ENCODE results near the gene ZNF626. TPM values are rescaled to one million over a fixed set of nuclear protein-coding genes. Genes with fewer than 3 reads are reported as not detected.
"Not testable (repeated sequence)": the region's sequence is repeated elsewhere in the genome, so short reads cannot be mapped to it uniquely, and the experiment has no call there.

Gene ZNF626
- total RNA-seq, result 10 to 100 TPM in 1 of 2 experiments, 1 to 10 TPM in 1; 8.7 to 12.5 TPM

DNA sequence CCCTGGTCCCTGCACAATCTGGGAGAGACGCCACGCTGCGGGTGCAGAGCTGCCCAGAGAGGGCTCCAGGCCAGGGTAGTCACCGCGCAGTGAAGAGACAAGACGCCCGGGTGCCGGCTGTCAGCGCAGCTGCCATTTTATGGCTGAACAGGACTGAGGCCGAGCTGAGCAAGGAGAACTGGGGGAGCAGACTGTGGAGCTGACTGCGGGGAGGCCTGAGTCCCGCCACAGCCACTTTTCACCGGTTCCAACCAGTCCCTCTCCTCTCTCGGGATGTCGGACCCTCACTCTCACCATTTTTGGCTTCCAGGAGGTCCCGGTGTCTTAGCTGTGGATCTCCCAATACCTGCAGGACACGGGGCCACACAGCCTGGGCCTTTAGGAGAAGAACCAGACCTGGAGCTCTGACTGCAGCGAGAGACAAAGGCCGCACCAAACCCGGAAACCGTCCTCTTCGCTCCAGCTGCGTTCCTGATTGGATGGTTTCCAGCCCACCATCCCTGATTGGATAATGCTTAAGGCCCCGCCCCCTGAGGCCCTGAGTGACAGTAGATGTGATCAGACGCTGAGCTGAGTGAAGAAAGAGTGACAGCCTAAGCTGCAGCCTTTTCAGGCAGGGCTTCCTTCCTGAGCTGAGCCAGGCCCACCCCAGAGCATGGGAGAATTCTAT lies at the start of gene ZNF626:
Gene ZNF626, minus strand, starts transcription at position 422 of the 670 bp plus-strand sequence. Its CDS starts 125 bp downstream, at position 297.
- Mint-ChIP-seq H3K27ac (peak within 1 kb of the TSS; percentile 90), H3K4me1 (ENCODE audit: low read depth) (peaks cover 43% of the 10 kb centered on the region)

DNA sequence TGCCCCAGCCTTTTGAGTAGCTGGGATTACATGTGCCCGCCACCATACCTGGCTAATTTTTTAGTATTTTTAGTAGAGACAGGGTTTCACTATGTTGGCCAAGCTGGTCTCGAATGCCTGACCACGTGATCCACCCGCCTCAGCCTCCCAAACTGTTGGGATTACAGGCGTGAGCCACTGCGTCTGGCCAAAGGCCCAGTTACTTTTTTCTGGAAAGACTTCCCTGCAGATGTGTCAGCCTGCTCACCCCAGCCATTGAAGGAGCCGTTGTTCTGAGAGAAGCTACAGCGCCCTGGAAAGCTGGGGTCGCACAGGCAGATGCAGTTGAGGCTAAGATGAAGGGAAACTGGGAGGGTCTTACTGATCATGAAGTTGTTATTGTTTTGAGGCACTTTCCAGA lies 7.9 kb upstream of the ZNF626 start:
- intact Hi-C loops (cut with micrococcal nuclease), result loop anchor here (10.0 kb wide), 1 partner anchor 356 kb away; the partner anchor contains the start of gene ZNF430
- no peak overlapping the region for H3K4me3 Mint-ChIP-seq
- no peak for DNase-seq
- H3K36me3 Mint-ChIP-seq, result no peaks in the 10 kb centered on the region
- no peak overlapping the region for H3K27ac Mint-ChIP-seq
- ChIA-PET POLR2A (no interaction called here), CTCF (interaction anchor here (0.6 kb wide), 1 partner anchor 12 kb away, joined by 3 read pairs; no protein-coding TSS in a partner anchor)
- H3K27me3 Mint-ChIP-seq, result no peaks in the 10 kb centered on the region
- no peaks in the 10 kb centered on the region for H3K9me3 Mint-ChIP-seq
- H3K4me1 Mint-ChIP-seq (ENCODE audit: low read depth), result peaks cover 6% of the 10 kb centered on the region

More for the DNA sequence above, at the start of gene ZNF626:
- Mint-ChIP-seq H3K36me3 (peaks cover 48% of the 10 kb centered on the region), H3K27me3 (no peaks in the 10 kb centered on the region), H3K9me3 (peaks cover 33% of the 10 kb centered on the region), H3K4me3 (peak within 1 kb of the TSS; percentile 91)
- CTCF ChIA-PET, result interaction anchor here (0.6 to 1.1 kb wide), 4 partner anchors 115 to 663 kb away, joined by 3 to 4 read pairs (median 3); partner anchors contain the start of gene ZNF66
- POLR2A ChIA-PET, result interaction anchor here (1.0 to 1.6 kb wide), 6 partner anchors 96 to 667 kb away, joined by 3 to 11 read pairs (median 5); partner anchors contain the start of genes ZNF430, ZNF66, ZNF737 and ZNF85
- DNase-seq, result peak; percentile 96
- intact Hi-C loops (cut with micrococcal nuclease), result loop anchor here (1.0 to 10.0 kb wide), 5 partner anchors 94 to 424 kb away; partner anchors contain the start of genes ZNF430, ZNF66 and ZNF737

DNA sequence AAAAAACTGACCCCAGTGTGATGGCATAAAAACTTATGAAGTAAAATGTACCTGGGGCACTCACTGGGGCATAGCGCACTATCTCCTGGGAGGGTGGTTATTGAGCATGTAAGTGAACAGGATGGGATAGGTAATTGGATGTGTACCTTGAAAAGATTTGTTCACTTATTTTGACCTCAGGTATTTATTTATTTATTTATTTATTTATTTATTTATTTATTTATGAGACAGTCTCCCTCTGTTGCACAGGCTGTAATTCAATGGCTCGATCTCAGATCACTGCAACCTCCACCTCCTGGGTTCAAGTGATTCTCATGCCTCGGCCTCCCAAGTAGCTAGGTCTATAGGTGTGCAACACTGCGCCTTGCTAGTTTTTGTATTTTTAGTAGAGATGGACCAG lies 5.9 kb upstream of the ZNF626 start:
- no peak for DNase-seq
- H3K27ac Mint-ChIP-seq, result no peak overlapping the region
- peaks cover 16% of the 10 kb centered on the region for H3K4me1 Mint-ChIP-seq (ENCODE audit: low read depth)
- H3K4me3 Mint-ChIP-seq, result no peak overlapping the region
- no peaks in the 10 kb centered on the region for H3K27me3 Mint-ChIP-seq
- H3K9me3 Mint-ChIP-seq, result peaks cover 7% of the 10 kb centered on the region
- intact Hi-C loops (cut with micrococcal nuclease), result loop anchor here (10.0 kb wide), 1 partner anchor 358 kb away; the partner anchor contains the start of gene ZNF430
- ChIA-PET POLR2A (no interaction called here), CTCF (no interaction called here)
- H3K36me3 Mint-ChIP-seq, result no peaks in the 10 kb centered on the region

DNA sequence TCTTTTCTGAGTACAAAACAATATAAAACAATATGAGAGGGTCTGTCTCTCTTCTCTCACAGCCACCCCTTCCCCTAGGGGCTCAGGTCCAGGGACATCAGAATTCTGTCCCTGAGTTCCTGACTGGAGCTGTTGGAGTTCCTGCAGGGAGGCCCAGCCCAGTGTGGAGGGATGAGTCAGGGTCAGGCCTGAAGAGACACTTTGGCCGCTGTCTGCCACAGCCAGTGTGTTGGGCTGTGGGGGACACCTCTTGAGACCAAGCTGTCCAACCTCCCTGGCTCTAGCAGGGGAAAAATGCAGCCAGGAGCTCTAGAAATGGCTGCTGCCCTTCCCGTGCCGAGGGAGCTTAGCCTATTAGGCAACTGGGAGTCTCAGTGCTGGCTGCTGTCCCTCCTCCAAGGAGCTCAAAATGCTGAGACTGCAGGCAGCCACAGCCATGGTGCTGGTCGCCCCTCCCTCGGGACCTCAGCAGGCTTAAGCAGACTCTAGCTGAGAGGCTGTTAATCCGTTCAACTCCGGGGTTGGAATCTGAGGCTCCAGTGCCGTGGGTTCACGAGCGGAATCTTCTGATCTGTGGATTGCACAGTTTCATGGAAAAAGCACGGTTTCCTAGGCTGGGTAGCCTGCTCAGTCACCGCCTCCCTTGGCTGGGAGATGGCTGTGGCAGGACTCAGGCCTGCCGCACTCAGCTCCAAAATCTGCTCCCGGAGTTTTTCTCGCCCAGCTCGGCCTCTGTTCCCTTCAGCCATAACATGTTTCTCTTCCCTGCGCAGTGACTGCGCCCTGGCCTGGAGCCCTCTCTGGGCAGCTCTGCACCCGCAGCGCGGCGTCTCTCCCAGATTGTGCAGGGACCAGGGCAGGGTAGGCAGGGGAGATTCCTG lies 3.8 kb upstream of the ZNF626 start:
- Mint-ChIP-seq H3K4me3 (no peak overlapping the region), H3K27me3 (no peaks in the 10 kb centered on the region), H3K9me3 (peaks cover 7% of the 10 kb centered on the region), H3K4me1 (ENCODE audit: low read depth) (peaks cover 23% of the 10 kb centered on the region), H3K36me3 (peaks cover 12% of the 10 kb centered on the region), H3K27ac (no peak overlapping the region)
- DNase-seq, result no peak
- intact Hi-C loops (cut with micrococcal nuclease), result loop anchor here (5.0 to 10.0 kb wide), 4 partner anchors 98 to 428 kb away; partner anchors contain the start of genes ZNF430 and ZNF737
- ChIA-PET POLR2A (no interaction called here), CTCF (no interaction called here)

DNA sequence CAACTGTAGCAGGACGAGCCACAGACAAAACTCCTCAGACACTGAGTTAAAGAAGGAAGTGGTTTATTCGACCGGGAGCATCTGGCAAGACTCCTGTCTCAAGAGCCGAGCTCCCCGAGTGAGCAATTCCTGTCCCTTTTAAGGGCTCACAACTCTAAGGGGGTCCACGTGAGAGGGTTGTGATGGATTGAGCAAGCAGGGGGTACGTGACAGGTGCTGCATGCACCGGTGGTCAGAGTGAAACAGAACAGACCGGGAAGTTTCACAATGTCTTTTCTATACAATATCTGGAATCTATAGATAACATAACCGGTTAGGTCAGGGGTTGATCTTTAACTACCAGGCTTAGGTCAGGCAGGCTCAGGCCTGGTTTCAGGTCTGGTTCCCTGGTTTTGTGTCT lies 3.1 kb upstream of the ZNF626 start:
- H3K9me3 Mint-ChIP-seq, DNase-seq, CTCF ChIA-PET, H3K27me3 Mint-ChIP-seq, POLR2A ChIA-PET, H3K27ac Mint-ChIP-seq: not testable (repeated sequence)
- H3K4me3 Mint-ChIP-seq, result peak overlapping the region; percentile 53
- H3K4me1 Mint-ChIP-seq (ENCODE audit: low read depth), result peaks cover 23% of the 10 kb centered on the region
- peaks cover 17% of the 10 kb centered on the region for H3K36me3 Mint-ChIP-seq
- intact Hi-C loops (cut with micrococcal nuclease), result loop anchor here (5.0 to 10.0 kb wide), 4 partner anchors 97 to 427 kb away; partner anchors contain the start of genes ZNF430 and ZNF737

DNA sequence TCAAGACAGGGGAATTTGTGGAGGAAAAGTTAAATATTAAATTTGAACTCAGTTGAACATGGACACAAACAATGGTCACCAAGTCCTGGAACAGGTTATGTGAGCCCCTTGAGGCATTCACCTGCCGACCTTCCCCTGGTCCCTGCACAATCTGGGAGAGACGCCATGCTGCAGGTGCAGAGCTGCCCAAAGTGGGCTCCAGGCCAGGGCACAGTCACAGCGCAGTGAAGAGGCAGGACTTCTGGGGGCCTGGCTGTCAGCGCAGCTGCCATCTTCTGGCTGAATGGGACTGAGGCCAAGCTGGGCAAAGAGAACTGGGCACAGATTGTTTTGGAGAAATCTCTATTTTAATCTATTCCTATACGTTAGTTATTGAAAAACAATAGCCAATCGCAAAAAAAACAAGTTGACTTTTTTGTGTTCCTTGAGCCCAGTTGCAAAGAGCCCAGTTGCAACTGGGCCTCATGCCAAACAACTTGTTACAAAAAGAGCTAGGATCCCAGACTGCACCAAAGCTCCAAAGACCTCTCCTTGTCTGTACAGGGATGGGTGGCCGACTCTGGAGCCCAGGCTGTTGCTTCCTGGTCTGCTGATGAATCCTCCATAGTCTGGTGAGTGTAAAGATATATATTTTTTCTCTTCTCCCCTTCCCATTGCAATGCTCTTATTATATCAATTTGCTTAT lies 1.2 kb upstream of the ZNF626 start:
- no peak for DNase-seq
- Mint-ChIP-seq H3K4me3 (no peak overlapping the region), H3K9me3 (peaks cover 23% of the 10 kb centered on the region), H3K4me1 (ENCODE audit: low read depth) (peaks cover 36% of the 10 kb centered on the region), H3K36me3 (peaks cover 36% of the 10 kb centered on the region), H3K27me3 (no peaks in the 10 kb centered on the region), H3K27ac (no peak overlapping the region)
- intact Hi-C loops (cut with micrococcal nuclease), result loop anchor here (5.0 to 10.0 kb wide), 4 partner anchors 95 to 425 kb away; partner anchors contain the start of genes ZNF430 and ZNF737
- ChIA-PET POLR2A (interaction anchor here (0.6 to 1.0 kb wide), 2 partner anchors 477 to 666 kb away, joined by 3 read pairs; no protein-coding TSS in a partner anchor), CTCF (no interaction called here)

DNA sequence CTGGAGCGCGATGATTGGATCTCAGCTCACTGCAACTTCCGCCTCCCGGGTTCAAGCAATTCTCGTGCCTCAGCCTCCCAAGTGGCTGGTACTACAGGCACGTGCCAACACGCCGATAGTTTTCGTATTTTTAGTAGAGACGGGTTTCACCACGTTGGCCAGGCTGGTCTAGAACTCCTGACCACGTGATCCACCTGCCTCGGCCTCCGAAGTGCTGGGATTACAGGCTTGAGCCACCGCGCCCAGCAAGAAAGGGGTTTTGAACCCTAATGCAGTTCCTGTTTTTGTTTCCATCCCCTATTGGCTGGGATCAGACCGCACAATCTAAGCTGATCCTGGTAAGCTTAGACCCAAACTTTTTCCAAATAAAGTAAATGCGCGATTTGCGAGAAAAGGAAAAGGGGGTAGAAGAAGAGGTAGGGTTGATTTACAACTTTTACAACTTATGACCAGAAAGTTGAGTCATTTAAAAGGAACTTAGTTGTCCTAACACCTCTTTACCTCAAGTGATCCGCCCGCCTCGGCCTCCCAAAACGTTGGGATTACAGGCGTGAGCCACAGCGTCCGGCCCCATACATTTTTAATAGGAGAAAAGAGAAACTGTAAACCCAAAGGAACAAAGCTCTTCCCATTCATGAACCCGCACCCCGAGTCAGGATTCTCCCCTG lies 764 bp downstream of the ZNF626 start:
- Mint-ChIP-seq H3K27me3 (no peaks in the 10 kb centered on the region), H3K36me3 (peaks cover 55% of the 10 kb centered on the region), H3K4me1 (ENCODE audit: low read depth) (peaks cover 45% of the 10 kb centered on the region), H3K9me3 (peaks cover 39% of the 10 kb centered on the region), H3K27ac (peak overlapping the region; percentile 90), H3K4me3 (peak overlapping the region; percentile 91)
- ChIA-PET POLR2A (interaction anchor here (1.3 to 1.6 kb wide), 5 partner anchors 95 to 360 kb away, joined by 5 to 11 read pairs (median 5); partner anchors contain the start of genes ZNF430, ZNF66, ZNF737 and ZNF85), CTCF (interaction anchor here (0.6 kb wide), 2 partner anchors 300 to 381 kb away, joined by 3 read pairs; no protein-coding TSS in a partner anchor)
- intact Hi-C loops (cut with micrococcal nuclease), result loop anchor here (1.0 to 10.0 kb wide), 5 partner anchors 93 to 423 kb away; partner anchors contain the start of genes ZNF430, ZNF66 and ZNF737
- DNase-seq, result no peak

DNA sequence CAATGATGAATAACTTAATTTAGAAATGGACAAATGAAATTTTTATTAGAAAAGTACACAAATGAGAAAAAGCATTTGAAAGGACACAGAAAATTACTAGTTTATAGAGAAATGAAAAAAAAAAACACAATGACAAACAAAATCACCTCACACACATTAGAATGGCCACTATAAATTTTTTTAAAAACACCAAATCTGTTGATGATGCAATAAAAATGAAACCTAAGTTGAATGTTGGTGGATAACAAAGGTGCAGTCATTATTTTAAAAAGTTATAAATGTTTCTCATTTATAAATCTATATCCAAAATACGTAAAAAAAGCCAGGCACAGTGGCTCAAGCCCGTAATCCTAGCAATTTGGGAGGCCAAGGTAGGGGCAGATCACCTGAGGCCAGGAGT lies 20.8 kb downstream of the ZNF626 start:
- intact Hi-C loops (cut with micrococcal nuclease), result no loop called here
- H3K9me3 Mint-ChIP-seq, result peaks cover 55% of the 10 kb centered on the region
- H3K4me1 Mint-ChIP-seq (ENCODE audit: low read depth), result no peaks in the 10 kb centered on the region
- no peak overlapping the region for H3K4me3 Mint-ChIP-seq
- no peak for DNase-seq
- H3K36me3 Mint-ChIP-seq, result peaks cover 73% of the 10 kb centered on the region
- CTCF ChIA-PET, result interaction anchor here (0.6 kb wide), 1 partner anchor 76 kb away, joined by 5 read pairs; no protein-coding TSS in a partner anchor
- POLR2A ChIA-PET, result no interaction called here
- no peaks in the 10 kb centered on the region for H3K27me3 Mint-ChIP-seq
- no peak overlapping the region for H3K27ac Mint-ChIP-seq

DNA sequence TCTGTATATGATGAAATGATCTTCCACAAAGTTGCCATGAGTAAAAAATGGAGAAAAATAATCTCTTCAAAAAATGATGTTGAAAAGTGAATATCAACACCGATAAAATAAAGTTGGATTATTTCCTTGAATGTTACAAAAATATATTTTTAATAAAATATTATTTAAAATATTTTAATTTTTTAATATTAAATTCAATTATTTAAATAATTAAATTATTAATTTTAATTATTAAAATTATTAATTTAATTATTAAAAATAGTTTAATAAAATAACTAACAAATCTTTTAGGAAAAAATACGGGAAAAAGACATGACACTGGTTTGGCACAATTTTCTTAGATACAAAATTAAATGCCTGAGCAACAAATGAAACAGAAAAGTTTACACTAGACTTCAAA lies 21.3 kb downstream of the ZNF626 start:
- Mint-ChIP-seq H3K4me1 (ENCODE audit: low read depth) (no peaks in the 10 kb centered on the region), H3K27me3 (no peaks in the 10 kb centered on the region), H3K9me3 (peaks cover 51% of the 10 kb centered on the region), H3K4me3 (no peak overlapping the region), H3K36me3 (peaks cover 72% of the 10 kb centered on the region), H3K27ac (no peak overlapping the region)
- no peak for DNase-seq
- POLR2A ChIA-PET, result no interaction called here
- intact Hi-C loops (cut with micrococcal nuclease), result no loop called here
- CTCF ChIA-PET, result no interaction called here

DNA sequence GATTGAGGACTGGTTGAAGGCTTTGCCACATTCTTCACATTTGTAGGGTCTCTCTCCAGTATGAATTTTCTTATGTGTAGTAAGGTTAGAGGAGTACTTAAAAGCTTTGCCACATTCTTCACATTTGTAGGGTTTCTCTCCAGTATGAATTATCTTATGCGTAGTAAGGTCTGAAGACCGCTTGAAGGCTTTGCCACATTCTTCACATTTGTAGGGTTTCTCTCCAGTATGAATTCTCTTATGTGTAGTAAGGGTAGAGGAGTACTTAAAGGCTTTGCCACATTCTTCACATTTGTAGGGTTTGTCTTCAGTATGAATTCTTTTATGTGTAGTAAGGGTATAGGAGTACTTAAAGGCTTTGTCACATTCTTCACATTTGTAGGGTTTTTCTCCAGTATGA lies 36.8 kb downstream of the ZNF626 start:
- CTCF ChIA-PET; DNase-seq; H3K4me3 Mint-ChIP-seq; H3K27ac Mint-ChIP-seq; H3K27me3 Mint-ChIP-seq; H3K4me1 Mint-ChIP-seq (ENCODE audit: low read depth); POLR2A ChIA-PET; intact Hi-C loops (cut with micrococcal nuclease): not testable (repeated sequence)
- Mint-ChIP-seq H3K9me3 (peaks cover 70% of the 10 kb centered on the region), H3K36me3 (peaks cover 21% of the 10 kb centered on the region)

DNA sequence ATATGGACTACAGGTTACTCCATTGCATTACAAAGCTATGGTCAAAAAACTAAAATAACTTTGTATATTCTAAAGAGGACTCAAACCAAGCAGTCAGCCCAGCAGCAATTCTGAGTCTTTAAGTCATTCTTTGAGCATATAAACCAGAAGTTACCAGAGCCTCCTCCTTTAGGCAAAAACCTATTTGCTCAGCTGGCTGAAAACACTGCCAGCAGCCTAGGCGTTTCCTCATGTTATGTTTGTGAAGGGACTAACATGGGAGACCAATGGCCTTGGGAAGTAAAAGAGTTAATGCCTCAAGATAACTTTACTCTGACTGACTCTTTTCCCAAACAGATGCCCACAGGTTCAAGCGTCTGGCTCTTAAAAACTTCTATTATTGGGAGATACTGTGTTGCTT lies 45.3 kb downstream of the ZNF626 start:
- no peak for DNase-seq
- ChIA-PET CTCF (no interaction called here), POLR2A (no interaction called here)
- H3K4me1 Mint-ChIP-seq (ENCODE audit: low read depth), result no peaks in the 10 kb centered on the region
- no peak overlapping the region for H3K4me3 Mint-ChIP-seq
- intact Hi-C loops (cut with micrococcal nuclease), result no loop called here
- H3K27ac Mint-ChIP-seq, result no peak overlapping the region
- H3K36me3 Mint-ChIP-seq, result peaks cover 12% of the 10 kb centered on the region
- no peaks in the 10 kb centered on the region for H3K27me3 Mint-ChIP-seq
- H3K9me3 Mint-ChIP-seq, result peaks cover 61% of the 10 kb centered on the region
